Endothelial cell of umbilical vein (primary cell): ENCODE data around the gene FLNB.
A peak's percentile ranks its signal among the peaks of the same experiment; 100 is the strongest.

Source experiments
- GATA2 ChIP-seq: IDR thresholded peaks from 2 replicates; pipeline ENCODE4 v1.7.0; 2011; ENCODE audit warnings: low read depth, mild to moderate bottlenecking, moderate library complexity, mixed read lengths, low read length; ENCODE audit not compliant: insufficient read length, insufficient read depth
- TF ChIP-seq, protein P1 (sequence below), 2 donors: IDR thresholded peaks; 1 replicate in 1 of 2; 2 replicates in 1 of 2; pipeline ENCODE4 v1.5.1; 2011; ENCODE audit warnings: low read length in 2 of 2, mild to moderate bottlenecking in 2 of 2, moderate library complexity in 2 of 2, control low read depth in 1 of 2, inconsistent platforms in 1 of 2, low read depth in 1 of 2; ENCODE audit not compliant: insufficient read depth in 1 of 2; ENCODE audit errors: extremely low read depth in 1 of 2

DNA sequence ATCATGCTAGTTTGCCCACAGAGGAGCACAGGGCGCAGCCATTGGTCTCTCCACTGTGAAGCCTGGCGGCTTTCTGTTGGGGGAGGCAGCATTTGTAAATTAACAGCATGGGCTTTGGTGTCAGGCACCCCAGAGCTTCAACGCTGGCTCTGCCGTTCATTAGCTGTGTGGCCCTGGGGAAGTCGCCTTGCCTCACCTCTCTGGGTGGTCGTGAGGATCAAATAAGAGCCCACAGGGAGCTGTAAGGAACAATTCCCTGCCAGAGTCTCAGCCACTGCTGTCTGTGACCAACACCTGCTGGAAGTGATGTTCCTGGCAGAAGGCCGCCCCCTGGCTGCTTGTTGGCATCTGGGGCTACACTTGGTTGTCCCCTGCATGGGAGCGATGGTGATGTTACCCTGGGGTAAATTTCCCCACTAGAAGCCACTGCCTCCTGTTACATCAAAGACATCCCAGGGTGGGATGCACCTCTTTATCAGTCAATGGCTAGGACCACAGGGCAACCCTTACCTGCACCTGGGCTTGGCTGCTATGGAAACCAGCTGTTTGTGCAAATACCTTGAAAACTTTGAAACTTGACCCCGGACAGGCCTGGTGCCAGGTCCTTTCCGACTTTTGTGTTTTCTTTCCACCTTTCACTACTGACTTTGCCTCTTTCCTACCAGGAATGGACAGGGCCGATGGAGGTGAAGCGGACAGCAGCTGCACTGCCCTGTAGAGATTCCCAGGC lies 165.6 kb downstream of the FLNB start:
- TF ChIP-seq, protein P1, sequence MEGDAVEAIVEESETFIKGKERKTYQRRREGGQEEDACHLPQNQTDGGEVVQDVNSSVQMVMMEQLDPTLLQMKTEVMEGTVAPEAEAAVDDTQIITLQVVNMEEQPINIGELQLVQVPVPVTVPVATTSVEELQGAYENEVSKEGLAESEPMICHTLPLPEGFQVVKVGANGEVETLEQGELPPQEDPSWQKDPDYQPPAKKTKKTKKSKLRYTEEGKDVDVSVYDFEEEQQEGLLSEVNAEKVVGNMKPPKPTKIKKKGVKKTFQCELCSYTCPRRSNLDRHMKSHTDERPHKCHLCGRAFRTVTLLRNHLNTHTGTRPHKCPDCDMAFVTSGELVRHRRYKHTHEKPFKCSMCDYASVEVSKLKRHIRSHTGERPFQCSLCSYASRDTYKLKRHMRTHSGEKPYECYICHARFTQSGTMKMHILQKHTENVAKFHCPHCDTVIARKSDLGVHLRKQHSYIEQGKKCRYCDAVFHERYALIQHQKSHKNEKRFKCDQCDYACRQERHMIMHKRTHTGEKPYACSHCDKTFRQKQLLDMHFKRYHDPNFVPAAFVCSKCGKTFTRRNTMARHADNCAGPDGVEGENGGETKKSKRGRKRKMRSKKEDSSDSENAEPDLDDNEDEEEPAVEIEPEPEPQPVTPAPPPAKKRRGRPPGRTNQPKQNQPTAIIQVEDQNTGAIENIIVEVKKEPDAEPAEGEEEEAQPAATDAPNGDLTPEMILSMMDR (IDR thresholded peaks at IDR 0.05; ENCODE audit: extremely low read depth in 1 of 2, insufficient read depth in 1 of 2, low read depth in 1 of 2, low read length in 2 of 2): peak; percentile 23 to 47
- TF ChIP-seq GATA2: no peak
